AG04450 (cell line): Measurements from ENCODE around the gene IDH3G. TPM values are rescaled to one million over a fixed set of nuclear protein-coding genes. Genes with fewer than 3 reads are reported as not detected.

Source experiments
- CTCF ChIA-PET: fragments of 300-600, 350-600 bp; formaldehyde crosslinking; extraction: SDS; loops from one replicate; lab custom pipeline; 2022; ENCODE audit warnings: antibody characterized with exemption, inconsistent platforms; lab: Charles Lee
- POLR2A ChIA-PET: fragments of 350-600 bp; formaldehyde crosslinking; extraction: SDS; loops from one replicate; lab custom pipeline; 2021; ENCODE audit warnings: antibody characterized with exemption, inconsistent platforms; lab: Yijun Ruan, JAX
- DNase-seq: peaks from one replicate; pipeline ENCODE4 v3.0.0-alpha.2; 2011; ENCODE audit warnings: low read depth, low spot score
- H3K27ac ChIP-seq: one replicate; pipeline ENCODE4 v1.5.1; 2012; ENCODE audit warnings: low read depth, low read length, control low read depth
- H3K27me3 ChIP-seq: one replicate; pipeline ENCODE4 v1.6.0; 2012; ENCODE audit warnings: low read length; ENCODE audit not compliant: control insufficient read depth, insufficient read depth
- H3K4me3 ChIP-seq: 2 replicates; pipeline ENCODE4 v1.5.1; 2011; ENCODE audit warnings: mild to moderate bottlenecking, low read depth, low read length, control low read depth
- H3K9me3 ChIP-seq: 2 replicates; pipeline ENCODE4 v1.5.1; 2012; ENCODE audit warnings: low read length; ENCODE audit not compliant: control insufficient read depth, insufficient read depth
- CTCF ChIP-seq: IDR thresholded peaks from 2 replicates; pipeline ENCODE4 v1.5.1; 2011; ENCODE audit warnings: low read depth, low read length, control low read depth, inconsistent platforms
- polyA plus RNA-seq: library from polyadenylated mRNA; depleted of rRNA; stranded (reverse); fragments of >200 nt; gene quantifications from 2 replicates; pipeline ENCODE4 v1.2.3, GENCODE V29; 2011

IDH3G gene
- polyA plus RNA-seq, 1 experiment: 42.8 TPM

- POLR2A ChIA-PET: no interaction called here
- CTCF ChIA-PET: no interaction called here
- Histone ChIP-seq H3K27me3 (peaks cover 2% of the 10 kb centered on the region), H3K27ac (no peak overlapping the region), H3K9me3 (no peaks in the 10 kb centered on the region), H3K4me3 (no peak overlapping the region)
- no peak for TF ChIP-seq CTCF
- no peak for DNase-seq
Measured at GRCh38 chrX:153806999-153807575, 12.9 kb upstream of the IDH3G start.

- Histone ChIP-seq H3K27ac (no peak overlapping the region), H3K4me3 (no peak overlapping the region), H3K9me3 (no peaks in the 10 kb centered on the region), H3K27me3 (peaks cover 2% of the 10 kb centered on the region)
- ChIA-PET CTCF (no interaction called here), POLR2A (no interaction called here)
- DNase-seq: no peak
- no peak for TF ChIP-seq CTCF
Measured at GRCh38 chrX:153805436-153805835, 11.3 kb upstream of the IDH3G start.

GRCh38 chrX:153804621-153805020 is 10.4 kb upstream of the IDH3G start:
- POLR2A ChIA-PET: no interaction called here
- CTCF ChIA-PET: no interaction called here
- H3K9me3 ChIP-seq: no peaks in the 10 kb centered on the region

GRCh38 chrX:153804100-153804595 is 10.0 kb upstream of the IDH3G start:
- ChIA-PET CTCF (no interaction called here), POLR2A (no interaction called here)
- no peak overlapping the region for H3K4me3 ChIP-seq
- DNase-seq: no peak
- no peak overlapping the region for H3K27ac ChIP-seq
- TF ChIP-seq CTCF: no peak
- no peaks in the 10 kb centered on the region for H3K9me3 ChIP-seq
- H3K27me3 ChIP-seq: peaks cover 2% of the 10 kb centered on the region

More at GRCh38 chrX:153804621-153805020, 10.4 kb upstream of the IDH3G start:
- TF ChIP-seq CTCF: no peak
- peaks cover 2% of the 10 kb centered on the region for H3K27me3 ChIP-seq
- H3K27ac ChIP-seq: no peak overlapping the region
- H3K4me3 ChIP-seq: no peak overlapping the region
- DNase-seq: no peak

- no peak overlapping the region for H3K27ac ChIP-seq
- DNase-seq: no peak
- TF ChIP-seq CTCF: no peak
- ChIA-PET CTCF (no interaction called here), POLR2A (interaction anchor here (0.5 kb wide), 1 partner anchor 94 kb away, joined by 3 read pairs; no protein-coding TSS in a partner anchor)
- H3K9me3 ChIP-seq: no peaks in the 10 kb centered on the region; the same call in 1 of the 2 replicates
- H3K27me3 ChIP-seq: peaks cover 2% of the 10 kb centered on the region
- no peak overlapping the region for H3K4me3 ChIP-seq
Measured at GRCh38 chrX:153803211-153804099, 9.3 kb upstream of the IDH3G start.
